ENCODE data around the gene HS6ST1. TPM values are rescaled to one million over a fixed set of nuclear protein-coding genes. Genes with fewer than 3 reads are reported as not detected.

The HS6ST1 gene
- total RNA-seq, 1 experiment from 2014 or later: 63.3 TPM

GRCh38 chr2:128354161-128354560 is 35.5 kb upstream of the HS6ST1 start:
- Histone ChIP-seq H3K9me3 (ENCODE audit: low read depth, low read length, poor library complexity, severe bottlenecking) (peaks cover 6% of the 10 kb centered on the region), H3K27me3 (replicated peaks; ENCODE audit: insufficient read depth, low read depth, low read length, poor library complexity) (no peaks in the 10 kb centered on the region), H3K4me3 (ENCODE audit: low read depth, low read length, poor library complexity, severe bottlenecking) (no peak overlapping the region), H3K36me3 (ENCODE audit: insufficient read depth, low read length, poor library complexity, severe bottlenecking) (no peaks in the 10 kb centered on the region), H3K4me1 (ENCODE audit: insufficient read depth, low read length, poor library complexity, severe bottlenecking) (no peaks in the 10 kb centered on the region), H3K27ac (ENCODE audit: low read depth, low read length, poor library complexity, severe bottlenecking) (no peak overlapping the region)
- POLR2A ChIA-PET (ENCODE audit: low non-redundant PET): no interaction called here
- no TSS peak for BruUV-seq (replicated peaks)
- CTCF ChIA-PET: no interaction called here
- no peak for DNase-seq (ENCODE audit: low spot score)
- TF ChIP-seq EZH2 (IDR thresholded peaks at IDR 0.05; ENCODE audit: borderline replicate concordance, low read depth, low read length, poor library complexity, severe bottlenecking) (no peak), CTCF (conservative IDR thresholded peaks at IDR 0.05; ENCODE audit: low read depth, low read length) (no peak)
- intact Hi-C loops (cut with micrococcal nuclease; ENCODE audit: unreplicated experiment): no loop called here

- H3K4me3 ChIP-seq (ENCODE audit: low read depth, low read length, poor library complexity, severe bottlenecking): no peak overlapping the region
- ChIA-PET CTCF (no interaction called here), POLR2A (ENCODE audit: low non-redundant PET) (no interaction called here)
- no peak for DNase-seq (ENCODE audit: low spot score)
- no peaks in the 10 kb centered on the region for H3K27me3 ChIP-seq (replicated peaks; ENCODE audit: insufficient read depth, low read depth, low read length, poor library complexity)
- intact Hi-C loops (cut with micrococcal nuclease; ENCODE audit: unreplicated experiment): no loop called here
- no peaks in the 10 kb centered on the region for H3K36me3 ChIP-seq (ENCODE audit: insufficient read depth, low read length, poor library complexity, severe bottlenecking)
- peaks cover 6% of the 10 kb centered on the region for H3K9me3 ChIP-seq (ENCODE audit: low read depth, low read length, poor library complexity, severe bottlenecking)
- TF ChIP-seq EZH2 (IDR thresholded peaks at IDR 0.05; ENCODE audit: borderline replicate concordance, low read depth, low read length, poor library complexity, severe bottlenecking): no peak
- TF ChIP-seq CTCF (conservative IDR thresholded peaks at IDR 0.05; ENCODE audit: low read depth, low read length): no peak
- H3K4me1 ChIP-seq (ENCODE audit: insufficient read depth, low read length, poor library complexity, severe bottlenecking): no peaks in the 10 kb centered on the region
- no TSS peak for BruUV-seq (replicated peaks)
- no peak overlapping the region for H3K27ac ChIP-seq (ENCODE audit: low read depth, low read length, poor library complexity, severe bottlenecking)
Observed at GRCh38 chr2:128350736-128351135, 32.1 kb upstream of the HS6ST1 start.

GRCh38 chr2:128348701-128349100 is 30.0 kb upstream of the HS6ST1 start:
- no TSS peak for BruUV-seq (replicated peaks)
- CTCF ChIA-PET: no interaction called here

More at GRCh38 chr2:128348701-128349100, 30.0 kb upstream of the HS6ST1 start:
- Histone ChIP-seq H3K4me1 (ENCODE audit: insufficient read depth, low read length, poor library complexity, severe bottlenecking) (no peaks in the 10 kb centered on the region), H3K27ac (ENCODE audit: low read depth, low read length, poor library complexity, severe bottlenecking) (no peak overlapping the region), H3K4me3 (ENCODE audit: low read depth, low read length, poor library complexity, severe bottlenecking) (no peak overlapping the region), H3K36me3 (ENCODE audit: insufficient read depth, low read length, poor library complexity, severe bottlenecking) (no peaks in the 10 kb centered on the region), H3K27me3 (replicated peaks; ENCODE audit: insufficient read depth, low read depth, low read length, poor library complexity) (no peaks in the 10 kb centered on the region), H3K9me3 (ENCODE audit: low read depth, low read length, poor library complexity, severe bottlenecking) (peaks cover 6% of the 10 kb centered on the region)
- intact Hi-C loops (cut with micrococcal nuclease; ENCODE audit: unreplicated experiment): no loop called here
- POLR2A ChIA-PET (ENCODE audit: low non-redundant PET): no interaction called here
- TF ChIP-seq CTCF (conservative IDR thresholded peaks at IDR 0.05; ENCODE audit: low read depth, low read length) (no peak), EZH2 (IDR thresholded peaks at IDR 0.05; ENCODE audit: borderline replicate concordance, low read depth, low read length, poor library complexity, severe bottlenecking) (no peak)
- no peak for DNase-seq (ENCODE audit: low spot score)

Measured in A673 (cell line).